Measurements from ENCODE around the gene PRKG1. TPM values are rescaled to one million over a fixed set of nuclear protein-coding genes. Genes with fewer than 3 reads are reported as not detected.

Gene PRKG1
- total RNA-seq, 1 experiment from 2014 or later, result 16.5 TPM

- TF ChIP-seq ATF6 (CRISPR knock-in tag; IDR thresholded peaks at IDR 0.05) (no peak), NR1H2 (CRISPR knock-in tag; IDR thresholded peaks at IDR 0.05) (no peak), ZNF317 (CRISPR knock-in tag; IDR thresholded peaks at IDR 0.05; ENCODE audit: borderline replicate concordance, low read depth) (no peak), USF2 (CRISPR knock-in tag; IDR thresholded peaks at IDR 0.05) (no peak), HMGA2 (CRISPR knock-in tag; IDR thresholded peaks at IDR 0.05) (no peak)
Measured at GRCh38 chr10:51800725-51801424, 726.6 kb downstream of the PRKG1 start (continued).

GRCh38 chr10:51802030-51802429 lies 727.7 kb downstream of the PRKG1 start:
- no peak overlapping the region for H3K27ac Mint-ChIP-seq
- POLR2A ChIA-PET, result no interaction called here
- no peaks in the 10 kb centered on the region for H3K36me3 Mint-ChIP-seq
- DNase-seq (ENCODE audit: low spot score) (no peak), ATAC-seq (no peak)
- H3K27me3 Mint-ChIP-seq (ENCODE audit: low read depth), result no peaks in the 10 kb centered on the region
- H3K4me1 Mint-ChIP-seq, result peaks cover 13% of the 10 kb centered on the region
- CTCF ChIA-PET, result no interaction called here
- no peaks in the 10 kb centered on the region for H3K9me3 Mint-ChIP-seq
- no peak overlapping the region for H3K4me3 Mint-ChIP-seq
- TF ChIP-seq ERG (CRISPR knock-in tag; IDR thresholded peaks at IDR 0.05) (no peak), TEAD4 (CRISPR knock-in tag; IDR thresholded peaks at IDR 0.05) (no peak), CBFB (CRISPR knock-in tag; IDR thresholded peaks at IDR 0.05; ENCODE audit: low read depth) (no peak), JAZF1 (CRISPR knock-in tag; IDR thresholded peaks at IDR 0.05) (no peak), FOXP1 (CRISPR knock-in tag; IDR thresholded peaks at IDR 0.05; ENCODE audit: borderline replicate concordance) (no peak), CREB1 (CRISPR knock-in tag; IDR thresholded peaks at IDR 0.05) (no peak), USF2 (CRISPR knock-in tag; IDR thresholded peaks at IDR 0.05) (no peak), ZNF317 (CRISPR knock-in tag; IDR thresholded peaks at IDR 0.05; ENCODE audit: borderline replicate concordance, low read depth) (no peak), TEAD1 (CRISPR knock-in tag; IDR thresholded peaks at IDR 0.05) (no peak), MXD4 (CRISPR knock-in tag; IDR thresholded peaks at IDR 0.05; ENCODE audit: borderline replicate concordance) (no peak), ZNF671 (CRISPR knock-in tag; IDR thresholded peaks at IDR 0.05) (no peak), E2F4 (CRISPR knock-in tag; IDR thresholded peaks at IDR 0.05; ENCODE audit: borderline replicate concordance, low read depth) (no peak), EMX1 (CRISPR knock-in tag; IDR thresholded peaks at IDR 0.05) (no peak), ATF1 (CRISPR knock-in tag; IDR thresholded peaks at IDR 0.05) (no peak), ATF6 (CRISPR knock-in tag; IDR thresholded peaks at IDR 0.05) (no peak), KAT7 (CRISPR knock-in tag; IDR thresholded peaks at IDR 0.05; ENCODE audit: borderline replicate concordance) (no peak)
- TF ChIP-seq, protein P1, sequence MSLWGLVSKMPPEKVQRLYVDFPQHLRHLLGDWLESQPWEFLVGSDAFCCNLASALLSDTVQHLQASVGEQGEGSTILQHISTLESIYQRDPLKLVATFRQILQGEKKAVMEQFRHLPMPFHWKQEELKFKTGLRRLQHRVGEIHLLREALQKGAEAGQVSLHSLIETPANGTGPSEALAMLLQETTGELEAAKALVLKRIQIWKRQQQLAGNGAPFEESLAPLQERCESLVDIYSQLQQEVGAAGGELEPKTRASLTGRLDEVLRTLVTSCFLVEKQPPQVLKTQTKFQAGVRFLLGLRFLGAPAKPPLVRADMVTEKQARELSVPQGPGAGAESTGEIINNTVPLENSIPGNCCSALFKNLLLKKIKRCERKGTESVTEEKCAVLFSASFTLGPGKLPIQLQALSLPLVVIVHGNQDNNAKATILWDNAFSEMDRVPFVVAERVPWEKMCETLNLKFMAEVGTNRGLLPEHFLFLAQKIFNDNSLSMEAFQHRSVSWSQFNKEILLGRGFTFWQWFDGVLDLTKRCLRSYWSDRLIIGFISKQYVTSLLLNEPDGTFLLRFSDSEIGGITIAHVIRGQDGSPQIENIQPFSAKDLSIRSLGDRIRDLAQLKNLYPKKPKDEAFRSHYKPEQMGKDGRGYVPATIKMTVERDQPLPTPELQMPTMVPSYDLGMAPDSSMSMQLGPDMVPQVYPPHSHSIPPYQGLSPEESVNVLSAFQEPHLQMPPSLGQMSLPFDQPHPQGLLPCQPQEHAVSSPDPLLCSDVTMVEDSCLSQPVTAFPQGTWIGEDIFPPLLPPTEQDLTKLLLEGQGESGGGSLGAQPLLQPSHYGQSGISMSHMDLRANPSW (CRISPR knock-in tag; conservative IDR thresholded peaks at IDR 0.05; ENCODE audit: low read depth), result no peak
- TF ChIP-seq, protein P2, sequence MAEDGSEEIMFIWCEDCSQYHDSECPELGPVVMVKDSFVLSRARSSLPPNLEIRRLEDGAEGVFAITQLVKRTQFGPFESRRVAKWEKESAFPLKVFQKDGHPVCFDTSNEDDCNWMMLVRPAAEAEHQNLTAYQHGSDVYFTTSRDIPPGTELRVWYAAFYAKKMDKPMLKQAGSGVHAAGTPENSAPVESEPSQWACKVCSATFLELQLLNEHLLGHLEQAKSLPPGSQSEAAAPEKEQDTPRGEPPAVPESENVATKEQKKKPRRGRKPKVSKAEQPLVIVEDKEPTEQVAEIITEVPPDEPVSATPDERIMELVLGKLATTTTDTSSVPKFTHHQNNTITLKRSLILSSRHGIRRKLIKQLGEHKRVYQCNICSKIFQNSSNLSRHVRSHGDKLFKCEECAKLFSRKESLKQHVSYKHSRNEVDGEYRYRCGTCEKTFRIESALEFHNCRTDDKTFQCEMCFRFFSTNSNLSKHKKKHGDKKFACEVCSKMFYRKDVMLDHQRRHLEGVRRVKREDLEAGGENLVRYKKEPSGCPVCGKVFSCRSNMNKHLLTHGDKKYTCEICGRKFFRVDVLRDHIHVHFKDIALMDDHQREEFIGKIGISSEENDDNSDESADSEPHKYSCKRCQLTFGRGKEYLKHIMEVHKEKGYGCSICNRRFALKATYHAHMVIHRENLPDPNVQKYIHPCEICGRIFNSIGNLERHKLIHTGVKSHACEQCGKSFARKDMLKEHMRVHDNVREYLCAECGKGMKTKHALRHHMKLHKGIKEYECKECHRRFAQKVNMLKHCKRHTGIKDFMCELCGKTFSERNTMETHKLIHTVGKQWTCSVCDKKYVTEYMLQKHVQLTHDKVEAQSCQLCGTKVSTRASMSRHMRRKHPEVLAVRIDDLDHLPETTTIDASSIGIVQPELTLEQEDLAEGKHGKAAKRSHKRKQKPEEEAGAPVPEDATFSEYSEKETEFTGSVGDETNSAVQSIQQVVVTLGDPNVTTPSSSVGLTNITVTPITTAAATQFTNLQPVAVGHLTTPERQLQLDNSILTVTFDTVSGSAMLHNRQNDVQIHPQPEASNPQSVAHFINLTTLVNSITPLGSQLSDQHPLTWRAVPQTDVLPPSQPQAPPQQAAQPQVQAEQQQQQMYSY (CRISPR knock-in tag; IDR thresholded peaks at IDR 0.05), result no peak

Data from WTC11 (cell line).